ENCODE measurements around the gene KLK7.
"Not testable (repeated sequence)": the region's sequence is repeated elsewhere in the genome, so short reads cannot be mapped to it uniquely, and the experiment has no call there.

Gene KLK7

DNA sequence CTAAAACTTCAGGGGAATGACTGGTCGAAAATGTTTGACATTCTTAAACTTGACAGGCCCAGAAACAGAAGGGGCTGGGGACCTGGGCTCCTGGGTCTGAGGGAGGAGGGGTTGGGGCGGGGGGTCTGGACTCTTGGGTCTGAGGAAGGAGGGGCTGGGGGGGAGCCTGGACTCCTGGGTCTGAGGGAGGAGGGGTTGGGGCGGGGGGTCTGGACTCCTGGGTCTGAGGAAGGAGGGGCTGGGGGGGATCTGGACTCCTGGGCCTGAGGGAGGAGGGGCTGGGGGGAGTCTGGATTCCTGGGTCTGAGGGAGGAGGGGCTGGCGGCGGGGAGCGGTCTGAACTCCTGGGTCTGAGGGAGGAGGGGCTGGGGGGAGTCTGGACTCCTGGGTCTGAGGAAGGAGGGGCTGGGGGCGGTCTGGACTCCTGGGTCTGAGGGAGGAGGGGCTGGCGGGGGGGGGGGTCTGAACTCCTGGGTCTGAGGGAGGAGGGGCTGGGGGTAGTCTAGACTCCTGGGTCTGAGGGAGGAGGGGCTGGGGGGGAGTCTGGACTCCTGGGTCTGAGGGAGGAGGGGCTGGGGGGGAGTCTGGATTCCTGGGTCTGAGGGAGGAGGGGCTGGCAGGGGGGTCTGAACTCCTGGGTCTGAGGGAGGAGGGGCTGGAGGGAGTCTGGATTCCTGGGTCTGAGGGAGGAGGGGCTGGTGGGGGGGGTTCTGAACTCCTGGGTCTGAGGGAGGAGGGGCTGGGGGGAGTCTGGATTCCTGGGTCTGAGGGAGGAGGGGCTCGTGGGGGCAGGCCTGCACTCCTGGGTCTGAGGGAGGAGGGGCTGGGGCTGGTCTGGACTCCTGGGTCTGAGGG lies 8.8 kb downstream of the KLK7 start:
- no peak for DNase-seq

- DNase-seq = no peak
Measured at GRCh38 chr19:50972795-50973376, 10.8 kb downstream of the KLK7 start.

DNA sequence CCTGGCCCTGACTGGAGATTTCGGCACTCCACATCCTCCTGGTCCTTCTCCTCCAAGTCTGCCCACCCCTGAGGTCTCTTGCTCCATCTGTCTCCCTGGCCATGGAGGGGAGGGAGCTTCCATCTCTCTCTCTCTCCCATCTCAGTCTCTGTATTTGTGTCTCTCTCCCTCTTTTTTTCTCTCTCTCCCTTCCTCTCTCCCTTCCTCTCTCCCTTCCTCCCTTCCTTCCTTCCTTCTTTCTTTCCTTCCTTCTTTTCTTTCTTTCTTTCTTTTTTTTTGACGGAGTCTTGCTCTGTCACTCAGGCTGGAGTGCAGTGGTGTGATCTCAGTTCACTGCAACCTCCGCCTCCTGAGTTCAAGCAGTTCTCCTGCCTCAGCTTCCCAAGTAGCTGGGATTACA lies 13.9 kb downstream of the KLK7 start:
- DNase-seq = not testable (repeated sequence)

GRCh38 chr19:50969413-50969760 lies 14.3 kb downstream of the KLK7 start, which contains the start of gene KLK6:
KLK6 (minus strand) TSS chr19:50969591; CDS start chr19:50968104, 1,487 bp downstream.
- no peak for DNase-seq

DNA sequence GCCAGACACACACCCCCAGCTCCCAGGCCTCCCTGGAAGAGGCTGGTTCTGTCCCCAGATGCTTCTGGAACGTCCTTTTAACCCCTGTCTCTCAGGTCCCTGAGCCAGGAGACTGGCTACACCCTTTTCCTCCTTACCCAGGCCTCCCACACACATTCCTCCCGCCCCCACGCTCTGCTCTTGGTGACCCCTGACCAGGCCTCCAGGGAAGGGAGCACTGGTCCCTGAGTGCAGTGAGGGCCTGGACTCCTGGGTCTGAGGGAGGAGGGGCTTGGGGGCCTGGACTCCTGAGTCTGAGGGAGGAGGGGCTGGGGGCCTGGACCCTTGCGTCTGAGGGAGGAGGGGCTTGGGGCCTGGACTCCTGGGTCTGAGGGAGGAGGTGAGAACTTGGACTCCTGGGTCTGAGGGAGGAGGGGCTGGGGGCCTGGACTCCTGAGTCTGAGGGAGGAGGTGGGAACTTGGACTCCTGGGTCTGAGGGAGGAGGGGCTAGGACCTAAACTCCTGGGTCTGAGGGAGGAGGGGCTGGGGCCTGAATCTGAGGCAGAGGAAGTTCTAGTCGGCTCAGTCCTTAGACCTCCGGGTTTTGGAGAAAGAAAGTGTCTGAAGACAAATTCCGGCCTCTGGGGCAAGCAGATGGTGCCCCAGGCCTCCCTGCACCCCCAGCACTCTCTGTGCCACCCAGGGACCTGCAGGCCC lies 14.9 kb downstream of the KLK7 start:
- DNase-seq = no peak

DNA sequence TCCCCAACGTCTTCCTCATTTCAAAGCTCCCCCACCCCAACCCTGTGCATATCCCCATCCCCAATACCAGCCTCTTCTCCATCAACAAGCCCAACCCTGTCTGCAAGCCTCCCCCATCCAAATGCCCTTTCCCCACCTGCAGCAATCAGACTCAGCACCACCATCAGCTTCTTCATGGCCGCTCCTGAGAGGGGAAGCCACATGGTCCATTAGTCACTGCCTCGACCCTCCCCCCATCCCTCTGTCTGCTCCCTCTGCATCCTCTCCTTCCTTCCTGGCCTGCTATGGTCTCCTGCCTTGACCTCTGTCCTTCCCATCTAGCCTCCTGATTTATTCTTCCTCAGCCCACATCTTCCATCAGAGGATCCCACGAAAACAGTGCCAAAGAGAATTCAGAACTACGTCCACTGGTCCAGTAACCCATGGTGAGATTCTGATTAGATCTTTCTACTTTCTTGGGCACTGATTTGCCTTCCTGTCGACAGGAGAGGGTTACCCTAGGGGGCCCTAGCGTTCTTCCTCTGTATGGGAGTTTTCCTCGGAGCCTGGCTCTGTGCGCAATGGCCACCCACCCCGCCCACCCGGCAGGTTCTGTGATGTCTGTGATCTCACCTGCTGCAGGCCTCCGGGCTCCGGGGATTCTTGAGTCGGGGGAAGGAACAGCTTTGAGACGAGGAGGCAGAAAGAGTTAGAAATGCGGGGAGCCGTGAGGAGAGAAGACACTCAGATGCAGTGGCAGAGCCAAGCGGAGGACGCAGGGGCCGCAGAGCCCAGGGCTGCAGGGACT lies 15.6 kb downstream of the KLK7 start:
- DNase-seq = no peak

DNA sequence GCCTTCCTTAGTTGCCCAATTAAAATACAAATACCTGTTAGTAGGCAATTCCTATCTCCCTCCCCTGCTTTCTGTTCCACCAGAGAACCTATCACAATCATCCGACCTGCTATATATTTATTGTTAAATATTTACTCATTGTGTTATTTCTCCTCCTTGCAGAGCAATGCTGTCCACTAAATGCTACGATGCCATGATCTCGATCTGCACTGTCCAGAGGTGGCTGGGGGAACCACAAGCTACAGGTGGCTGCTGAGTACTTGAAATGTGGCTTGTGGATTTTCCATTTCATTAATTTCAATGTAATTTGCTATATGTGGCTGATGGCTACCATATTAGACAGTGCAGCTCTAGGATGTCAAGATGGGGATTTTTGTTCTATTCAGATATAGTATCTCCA lies 19.5 kb downstream of the KLK7 start:
- no peak for DNase-seq

DNA sequence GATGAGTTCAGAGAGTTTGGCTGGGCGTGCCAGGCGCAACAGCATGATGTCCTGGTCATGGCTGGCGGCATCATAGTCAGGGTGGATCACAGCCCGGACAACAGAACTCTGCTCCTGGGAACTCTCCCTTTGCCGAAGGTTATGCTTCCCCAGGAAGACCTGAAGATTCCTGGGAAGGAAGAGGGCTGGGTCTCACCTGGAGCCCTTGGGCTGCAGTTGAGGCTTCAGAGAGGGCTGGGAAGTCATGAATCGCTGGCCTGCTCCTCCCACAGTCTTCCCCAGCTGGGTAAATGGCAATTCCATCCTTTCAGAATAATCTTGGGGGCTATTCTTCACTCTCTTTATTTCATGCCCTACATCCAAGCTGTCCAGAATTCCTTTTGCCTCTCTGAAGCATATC lies 20.3 kb downstream of the KLK7 start:
- DNase-seq = no peak

GRCh38 chr19:50962245-50962644 lies 21.5 kb downstream of the KLK7 start:
- DNase-seq = no peak

DNA sequence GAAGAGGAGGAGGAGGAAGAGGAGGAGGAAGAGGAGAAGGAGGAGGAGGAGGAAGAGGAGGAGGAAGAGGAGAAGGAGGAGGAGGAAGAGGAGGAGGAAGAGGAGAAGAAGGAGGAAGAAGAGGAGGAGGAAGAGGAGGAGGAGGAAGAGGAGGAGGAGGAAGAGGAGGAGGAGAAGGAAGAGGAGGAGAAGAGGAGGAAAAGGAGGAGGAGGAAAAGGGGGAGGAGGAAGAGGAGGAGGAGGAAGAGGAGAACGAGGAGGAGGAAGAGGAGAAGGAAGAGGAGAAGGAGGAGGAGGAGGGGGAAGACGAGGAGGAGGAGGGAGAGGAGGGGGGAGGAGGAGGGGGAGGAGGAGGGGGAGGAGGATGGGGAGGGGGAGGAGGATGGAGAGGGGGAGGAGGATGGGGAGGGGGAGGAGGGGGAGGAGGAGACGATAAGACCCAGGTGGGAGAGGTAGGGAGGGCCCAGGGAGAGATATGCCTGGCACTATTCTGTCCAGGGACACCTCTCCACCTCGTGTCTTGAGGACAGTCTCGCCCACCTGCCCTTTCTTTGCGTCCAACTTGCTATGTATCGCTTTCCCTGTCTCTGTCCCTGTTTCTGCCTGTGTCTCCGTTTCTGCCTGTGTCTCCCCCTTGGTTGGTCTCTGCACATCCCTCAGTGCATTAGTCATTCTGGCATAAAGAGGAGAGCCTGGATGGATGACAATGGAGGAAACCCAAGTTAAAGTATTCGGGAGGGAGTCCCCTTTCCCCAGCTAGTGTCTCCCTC lies 23.8 kb downstream of the KLK7 start:
- no peak for DNase-seq

DNA sequence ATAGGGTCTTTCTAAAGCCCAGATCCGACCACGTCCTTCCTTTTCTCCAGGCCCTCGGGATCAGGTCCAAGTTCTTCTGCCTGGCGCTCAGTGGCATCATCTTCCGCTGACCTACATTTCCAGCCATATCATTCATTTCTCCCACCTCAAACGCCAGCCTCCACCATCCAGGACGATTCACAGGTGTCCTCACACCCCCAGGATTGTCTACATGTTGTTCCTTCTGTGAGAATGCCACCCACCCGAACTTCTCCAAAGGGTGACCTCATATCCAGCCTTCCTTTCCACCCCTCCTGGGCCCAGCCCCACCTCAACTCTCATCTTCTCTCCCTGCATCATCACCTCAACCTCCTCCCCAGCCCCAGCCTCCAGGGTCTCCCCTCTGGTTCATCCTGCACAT lies 26.1 kb downstream of the KLK7 start:
- DNase-seq = no peak

DNA sequence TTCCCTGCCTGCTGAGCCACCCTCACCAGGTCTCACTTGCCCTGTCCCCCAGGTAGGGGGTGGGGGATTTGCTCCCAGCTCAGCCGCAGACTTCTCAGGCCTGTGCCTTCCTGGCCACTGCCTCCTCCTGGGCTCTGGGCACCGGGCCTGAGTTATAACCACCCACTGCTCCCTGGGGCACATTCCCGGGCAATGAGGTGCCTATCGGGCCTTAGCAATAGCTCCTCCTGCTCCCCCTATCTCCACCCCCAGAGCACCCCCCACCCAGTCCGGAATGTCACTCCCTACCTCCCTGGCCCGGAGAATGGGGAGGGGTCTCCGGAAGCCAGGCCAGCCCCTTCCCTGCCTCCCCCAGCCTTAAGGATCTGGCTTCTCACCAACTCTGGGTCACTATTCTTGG lies 30.8 kb downstream of the KLK7 start, which contains the start of gene KLK5:
KLK5 (minus strand) TSS at position 129 of the 400 bp plus-strand sequence. CDS start 381 bp downstream, outside the sequence.
- DNase-seq = no peak

DNA sequence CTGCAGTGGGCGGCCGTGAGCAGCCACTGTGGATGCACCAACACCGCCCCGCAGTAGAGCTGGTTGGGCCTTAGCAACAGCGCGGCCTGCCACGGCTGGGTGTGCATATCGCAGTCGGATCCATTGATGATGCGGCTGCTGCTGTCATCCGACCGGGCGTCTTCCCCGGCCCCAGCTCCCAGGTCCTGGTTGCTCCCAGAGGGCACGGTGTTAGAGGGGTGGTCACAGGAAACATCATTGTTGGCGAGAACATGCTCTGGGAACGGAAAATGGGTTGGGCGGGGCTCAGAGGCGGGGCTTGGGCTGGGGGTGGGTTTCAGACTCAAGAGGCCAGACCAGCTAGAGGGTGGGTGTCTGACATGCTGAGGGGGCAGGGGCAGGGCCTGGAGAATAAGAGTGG lies 33.9 kb downstream of the KLK7 start:
- no peak for DNase-seq

- DNase-seq = no peak
Measured at GRCh38 chr19:50947123-50947522, 36.6 kb downstream of the KLK7 start.

DNA sequence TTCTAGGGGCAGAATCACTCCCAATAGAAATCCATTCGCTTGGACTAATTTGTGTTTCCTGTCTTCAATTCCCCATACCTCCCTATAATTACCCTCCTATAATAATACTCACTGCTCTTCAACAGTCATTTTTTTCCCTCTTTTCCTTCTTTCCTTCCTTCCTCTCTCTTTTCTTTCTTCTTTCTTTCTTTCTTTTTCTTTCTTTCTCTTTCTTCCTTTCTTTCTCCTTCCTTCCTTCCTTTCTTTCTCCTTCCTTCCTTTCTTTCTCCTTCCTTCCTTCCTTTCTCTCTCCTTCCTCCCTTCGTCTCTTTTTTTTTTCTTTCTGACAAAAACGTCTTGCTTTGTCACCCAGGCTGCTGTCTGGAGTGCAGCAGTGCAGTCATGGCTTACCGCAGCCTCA lies 38.9 kb downstream of the KLK7 start:
- no peak for DNase-seq

- DNase-seq = no peak
Measured at GRCh38 chr19:50943074-50943828, 40.5 kb downstream of the KLK7 start.

DNA sequence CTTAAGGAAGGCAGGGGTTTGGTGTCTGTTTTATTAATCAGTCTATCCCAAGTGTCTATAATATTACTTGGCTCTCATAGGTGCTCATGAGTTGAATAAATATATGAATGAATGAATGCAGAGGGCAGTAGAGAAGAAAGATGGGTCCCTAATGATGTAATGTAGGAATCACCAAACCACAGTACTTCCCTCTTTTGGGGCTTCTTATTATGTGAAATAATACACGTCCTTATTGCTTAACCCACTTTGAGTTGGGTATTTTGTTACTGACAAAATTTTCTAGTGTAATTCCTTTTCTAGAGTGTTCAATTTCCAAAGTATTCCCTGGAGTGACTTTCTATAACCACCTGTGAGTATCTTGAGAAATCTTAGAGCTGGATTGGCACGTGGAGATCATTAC lies 44.1 kb downstream of the KLK7 start:
- no peak for DNase-seq

DNA sequence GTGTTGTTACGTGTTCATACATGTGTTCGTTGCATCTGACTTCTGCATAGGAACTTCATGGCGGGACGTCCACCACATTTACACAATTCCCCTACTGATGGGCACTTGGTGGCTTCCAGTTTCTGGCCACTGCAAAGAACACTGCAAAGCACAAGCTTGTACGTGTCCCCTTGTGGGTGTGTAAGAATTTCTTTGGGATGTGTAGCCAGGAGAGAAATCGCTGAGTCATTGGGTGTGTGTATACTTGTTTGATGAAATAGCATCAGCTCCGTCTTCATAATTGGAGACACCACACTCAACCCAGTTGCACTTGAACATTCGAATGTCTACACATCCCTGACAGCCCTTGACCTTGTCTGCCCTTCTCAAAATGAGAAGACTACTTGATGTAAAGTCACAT lies 50.1 kb downstream of the KLK7 start:
- no peak for DNase-seq

- no peak for DNase-seq
Measured at GRCh38 chr19:50932690-50933083, 51.0 kb downstream of the KLK7 start.

DNA sequence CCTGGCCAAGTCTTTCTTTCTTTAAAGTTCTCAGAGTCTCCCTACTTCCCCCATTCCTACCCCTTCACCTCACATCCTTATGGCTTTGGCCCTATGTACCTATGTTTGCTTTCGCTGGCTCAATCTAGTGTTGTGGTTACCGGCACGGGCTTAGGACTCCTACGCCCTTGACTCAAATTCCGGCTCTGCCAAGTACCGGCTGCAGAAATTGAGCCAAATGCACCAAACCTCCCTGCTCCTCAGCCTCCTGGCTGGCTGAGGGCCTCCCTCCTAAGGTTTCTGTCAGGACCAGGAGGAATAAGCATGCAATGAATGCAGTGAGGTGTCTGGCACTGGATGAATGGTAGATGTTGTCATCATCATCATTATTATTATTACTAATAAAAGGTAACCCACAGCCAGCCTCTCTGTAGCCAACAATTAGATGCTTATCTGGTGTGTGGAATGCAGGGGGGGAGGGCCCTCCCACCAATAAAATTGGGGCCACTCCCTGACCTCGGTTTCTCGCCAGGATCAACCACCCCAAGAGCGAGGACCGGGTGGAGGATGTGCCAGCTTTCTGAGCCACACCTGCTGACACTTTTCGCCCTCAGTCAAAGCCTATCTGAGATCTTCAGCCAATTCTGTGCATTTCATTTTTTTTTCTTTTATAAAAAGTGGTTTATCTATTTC lies 51.6 kb downstream of the KLK7 start:
- no peak for DNase-seq

DNA sequence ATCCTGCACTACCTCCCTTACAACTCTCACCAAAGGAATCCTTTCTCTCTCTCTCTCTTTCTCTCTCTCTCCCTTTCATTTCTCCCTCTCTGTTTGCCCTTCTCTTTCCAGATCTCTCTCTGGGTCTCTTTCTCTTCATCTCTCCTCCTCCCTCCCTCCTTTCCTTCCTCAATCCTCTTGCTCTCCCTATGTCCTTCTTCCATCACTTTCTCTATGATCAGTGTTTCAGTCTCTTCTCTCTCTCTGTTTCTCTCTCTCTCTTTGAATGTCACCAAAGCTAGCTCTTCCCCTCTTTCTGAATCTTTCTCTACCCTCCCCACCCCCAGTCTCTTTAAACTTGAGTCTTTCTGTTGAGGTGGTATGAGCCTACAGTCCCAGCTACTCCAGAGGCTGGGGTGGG lies 52.7 kb downstream of the KLK7 start:
- no peak for DNase-seq
